Peyer's patch (tissue), 4 donors: ENCODE measurements around the gene DYNLL1. TPM values are rescaled to one million over a fixed set of nuclear protein-coding genes. Genes with fewer than 3 reads are reported as not detected.
A peak's percentile ranks its signal among the peaks of the same experiment; 100 is the strongest.
"Not testable (repeated sequence)": the region's sequence is repeated elsewhere in the genome, so short reads cannot be mapped to it uniquely, and the experiment has no call there.

Experiments
- DNase-seq, 3 donors: peaks; one replicate each; pipeline ENCODE4 v3.0.0-alpha.2; 2017 to 2019
- H3K27ac ChIP-seq, 4 donors: fragments of 200-600 bp; sonication (generic); one replicate each; pipeline ENCODE4 v1.5.1; 2016 to 2019
- H3K27me3 ChIP-seq, 2 donors: fragments of 200-600 bp; sonication (generic); one replicate each; pipeline ENCODE4 v1.5.1; 2019
- H3K36me3 ChIP-seq, 3 donors: fragments of 200-600 bp; sonication (generic); one replicate each; pipeline ENCODE4 v1.5.1; 2016 to 2019
- H3K4me1 ChIP-seq, 4 donors: fragments of 200-600 bp; sonication (generic); one replicate each; pipeline ENCODE4 v1.5.1; 2016 to 2019
- H3K4me3 ChIP-seq, 4 donors: fragments of 200-600 bp; sonication (generic); 1 replicate in 3 of 4; 2 replicates in 1 of 4; pipeline ENCODE4 v1.5.1; 2016 to 2019; ENCODE audit warnings: mild to moderate bottlenecking in 1 of 4
- H3K9me3 ChIP-seq, 4 donors: fragments of 200-600 bp; sonication (generic); one replicate each; pipeline ENCODE4 v1.5.1; 2016 to 2019; ENCODE audit warnings: mild to moderate bottlenecking in 1 of 4
- CTCF ChIP-seq, 6 experiments: fragments of 450-650 bp in 4 of 6; fragments of 200-600 bp in 2 of 6; sonication (generic) in 1 of 6; IDR thresholded peaks; one replicate each; pipeline ENCODE4 v1.5.1; 2017 to 2019; ENCODE audit warnings: antibody characterized with exemption in 6 of 6, mild to moderate bottlenecking in 3 of 6, moderate library complexity in 1 of 6
- POLR2A ChIP-seq, 2 donors: fragments of 450-650 bp; IDR thresholded peaks; one replicate each; pipeline ENCODE4 v1.5.1; 2017; ENCODE audit warnings: antibody characterized with exemption in 2 of 2, mild to moderate bottlenecking in 2 of 2, moderate library complexity in 2 of 2
- total RNA-seq, 4 donors: library from RNA; depleted of rRNA; stranded (reverse); fragments of >200 nt; gene quantifications; one replicate each; pipeline ENCODE4 v1.1.0, GENCODE V29; 2016

DYNLL1 gene
- total RNA-seq, 4 donors from 2014 or later, result 128 to 212 (median 199) TPM

GRCh38 chr12:120485961-120486881 lies 9.7 kb upstream of the DYNLL1 start:
- no peak overlapping the region for H3K4me3 ChIP-seq
- no peak for TF ChIP-seq POLR2A (IDR thresholded peaks at IDR 0.05)
- TF ChIP-seq CTCF (IDR thresholded peaks at IDR 0.05), result no peak
- H3K27ac ChIP-seq, result no peak overlapping the region
- no peak for DNase-seq
- H3K4me1 ChIP-seq, result no peaks in the 10 kb centered on the region
- no peaks in the 10 kb centered on the region for H3K27me3 ChIP-seq
- no peaks in the 10 kb centered on the region for H3K9me3 ChIP-seq
- no peaks in the 10 kb centered on the region for H3K36me3 ChIP-seq

GRCh38 chr12:120487552-120487951 lies 8.4 kb upstream of the DYNLL1 start:
- H3K27ac ChIP-seq, DNase-seq, H3K4me3 ChIP-seq, H3K4me1 ChIP-seq, H3K9me3 ChIP-seq, H3K27me3 ChIP-seq, H3K36me3 ChIP-seq: not testable (repeated sequence)

GRCh38 chr12:120488057-120488640 lies 7.8 kb upstream of the DYNLL1 start:
- Histone ChIP-seq H3K9me3 (no peaks in the 10 kb centered on the region), H3K27me3 (no peaks in the 10 kb centered on the region), H3K4me3 (no peak overlapping the region), H3K4me1 (no peaks in the 10 kb centered on the region), H3K27ac (no peak overlapping the region), H3K36me3 (no peaks in the 10 kb centered on the region)
- TF ChIP-seq CTCF (IDR thresholded peaks at IDR 0.05) (no peak), POLR2A (IDR thresholded peaks at IDR 0.05) (no peak)
- DNase-seq, result no peak

GRCh38 chr12:120489018-120489417 lies 6.9 kb upstream of the DYNLL1 start:
- Histone ChIP-seq H3K27ac (no peak overlapping the region), H3K36me3 (no peaks in the 10 kb centered on the region), H3K9me3 (no peaks in the 10 kb centered on the region), H3K27me3 (no peaks in the 10 kb centered on the region), H3K4me3 (no peak overlapping the region), H3K4me1 (no peaks in the 10 kb centered on the region)
- peak in 1 of 3 donors; percentile 48 for DNase-seq
- TF ChIP-seq POLR2A (IDR thresholded peaks at IDR 0.05) (no peak), CTCF (IDR thresholded peaks at IDR 0.05) (no peak)

- TF ChIP-seq POLR2A (IDR thresholded peaks at IDR 0.05) (no peak), CTCF (IDR thresholded peaks at IDR 0.05) (no peak)
- Histone ChIP-seq H3K4me1 (peaks cover 0 to 4% (median 0%) of the 10 kb centered on the region in 4 donors), H3K36me3 (no peaks in the 10 kb centered on the region), H3K27me3 (no peaks in the 10 kb centered on the region), H3K27ac (no peak overlapping the region), H3K4me3 (no peak overlapping the region), H3K9me3 (no peaks in the 10 kb centered on the region)
- no peak for DNase-seq
These were observed 5.6 kb upstream of the DYNLL1 start for GRCh38 chr12:120490325-120490724.

- TF ChIP-seq CTCF (IDR thresholded peaks at IDR 0.05) (no peak), POLR2A (IDR thresholded peaks at IDR 0.05) (no peak)
- no peak for DNase-seq
- H3K4me1 ChIP-seq, result peaks cover 0 to 5% (median 0%) of the 10 kb centered on the region in 4 donors
- no peaks in the 10 kb centered on the region for H3K27me3 ChIP-seq
- H3K4me3 ChIP-seq, result no peak overlapping the region
- no peaks in the 10 kb centered on the region for H3K36me3 ChIP-seq
- no peaks in the 10 kb centered on the region for H3K9me3 ChIP-seq
- H3K27ac ChIP-seq, result no peak overlapping the region
These were observed 4.9 kb upstream of the DYNLL1 start for GRCh38 chr12:120490833-120491512.
